ENCODE results near the gene CD302.

Gene CD302

GRCh38 chr2:159783556-159783955, 14.5 kb downstream of the CD302 start:
- FAIRE-seq, result no peak
- no peak for DNase-seq (ENCODE audit: insufficient read length, low spot score)
- no peak for TF ChIP-seq POLR2A (IDR thresholded peaks at IDR 0.05; ENCODE audit: low read depth, low read length)

GRCh38 chr2:159776321-159776720, 21.7 kb downstream of the CD302 start:
- no peak for TF ChIP-seq POLR2A (IDR thresholded peaks at IDR 0.05; ENCODE audit: low read depth, low read length)
- DNase-seq (ENCODE audit: insufficient read length, low spot score) (no peak), FAIRE-seq (no peak)

- DNase-seq (ENCODE audit: insufficient read length, low spot score), result no peak
- FAIRE-seq, result peak; percentile 30
- no peak for TF ChIP-seq POLR2A (IDR thresholded peaks at IDR 0.05; ENCODE audit: low read depth, low read length)
Measured at GRCh38 chr2:159775021-159775420, 23.0 kb downstream of the CD302 start.

- FAIRE-seq, result peak; percentile 80
Measured at GRCh38 chr2:159774370-159774990, 23.5 kb downstream of the CD302 start.

GRCh38 chr2:159773886-159774285, 24.1 kb downstream of the CD302 start:
- DNase-seq (ENCODE audit: insufficient read length, low spot score), result no peak
- peak; percentile 45 for FAIRE-seq
- no peak for TF ChIP-seq POLR2A (IDR thresholded peaks at IDR 0.05; ENCODE audit: low read depth, low read length)

More at GRCh38 chr2:159774370-159774990, 23.5 kb downstream of the CD302 start:
- DNase-seq (ENCODE audit: insufficient read length, low spot score), result no peak
- TF ChIP-seq POLR2A (IDR thresholded peaks at IDR 0.05; ENCODE audit: low read depth, low read length), result no peak

- FAIRE-seq (peak; percentile 43), DNase-seq (ENCODE audit: insufficient read length, low spot score) (no peak)
- TF ChIP-seq POLR2A (IDR thresholded peaks at IDR 0.05; ENCODE audit: low read depth, low read length), result no peak
Measured at GRCh38 chr2:159773426-159773825, 24.6 kb downstream of the CD302 start.

- TF ChIP-seq POLR2A (IDR thresholded peaks at IDR 0.05; ENCODE audit: low read depth, low read length), result no peak
- DNase-seq (ENCODE audit: insufficient read length, low spot score) (no peak), FAIRE-seq (no peak)
Measured at GRCh38 chr2:159769147-159769546, 28.9 kb downstream of the CD302 start.

- TF ChIP-seq POLR2A (IDR thresholded peaks at IDR 0.05; ENCODE audit: low read depth, low read length), result no peak
- no peak for FAIRE-seq
- DNase-seq (ENCODE audit: insufficient read length, low spot score), result no peak
Measured at GRCh38 chr2:159762075-159762474, 35.9 kb downstream of the CD302 start.

- FAIRE-seq, result peak; percentile 6
- DNase-seq (ENCODE audit: insufficient read length, low spot score), result no peak
- TF ChIP-seq POLR2A (IDR thresholded peaks at IDR 0.05; ENCODE audit: low read depth, low read length), result no peak
Measured at GRCh38 chr2:159760326-159760725, 37.7 kb downstream of the CD302 start.

GRCh38 chr2:159759577-159759976, 38.4 kb downstream of the CD302 start:
- no peak for FAIRE-seq

GRCh38 chr2:159758686-159759085, 39.3 kb downstream of the CD302 start:
- no peak for TF ChIP-seq POLR2A (IDR thresholded peaks at IDR 0.05; ENCODE audit: low read depth, low read length)
- peak; percentile 66 for FAIRE-seq
- no peak for DNase-seq (ENCODE audit: insufficient read length, low spot score)

More at GRCh38 chr2:159759577-159759976, 38.4 kb downstream of the CD302 start:
- TF ChIP-seq POLR2A (IDR thresholded peaks at IDR 0.05; ENCODE audit: low read depth, low read length), result no peak
- no peak for DNase-seq (ENCODE audit: insufficient read length, low spot score)

GRCh38 chr2:159758239-159758638, 39.8 kb downstream of the CD302 start:
- TF ChIP-seq POLR2A (IDR thresholded peaks at IDR 0.05; ENCODE audit: low read depth, low read length), result no peak
- FAIRE-seq, result no peak
- no peak for DNase-seq (ENCODE audit: insufficient read length, low spot score)

GRCh38 chr2:159755788-159756187, 42.2 kb downstream of the CD302 start:
- TF ChIP-seq POLR2A (IDR thresholded peaks at IDR 0.05; ENCODE audit: low read depth, low read length), result no peak
- DNase-seq (ENCODE audit: insufficient read length, low spot score) (peak; percentile 26), FAIRE-seq (peak; percentile 84)

- no peak for FAIRE-seq
- no peak for TF ChIP-seq POLR2A (IDR thresholded peaks at IDR 0.05; ENCODE audit: low read depth, low read length)
Measured at GRCh38 chr2:159755014-159755413, 43.0 kb downstream of the CD302 start.

GRCh38 chr2:159753797-159754196, 44.2 kb downstream of the CD302 start:
- no peak for TF ChIP-seq POLR2A (IDR thresholded peaks at IDR 0.05; ENCODE audit: low read depth, low read length)
- no peak for DNase-seq (ENCODE audit: insufficient read length, low spot score)
- FAIRE-seq, result no peak

More at GRCh38 chr2:159755014-159755413, 43.0 kb downstream of the CD302 start:
- no peak for DNase-seq (ENCODE audit: insufficient read length, low spot score)
